ENCODE data around the gene SMCO2.

- no peak for TF ChIP-seq CTCF (IDR thresholded peaks at IDR 0.05; ENCODE audit: low read depth, low read length, missing input control)
- TF ChIP-seq RAD21 (IDR thresholded peaks at IDR 0.05) = no peak
- TF ChIP-seq EGR1 (IDR thresholded peaks at IDR 0.05; ENCODE audit: low read depth in 2 of 2) = no peak
- no peak for TF ChIP-seq NR2F2 (IDR thresholded peaks at IDR 0.05)
- TF ChIP-seq TAF1 (conservative IDR thresholded peaks at IDR 0.05) = no peak
- no peak for TF ChIP-seq YY1 (IDR thresholded peaks at IDR 0.05)
Observed at GRCh38 chr12:27477049-27477448, 30.5 kb downstream of the SMCO2 start.

All from liver (tissue), 3 donors.